Measurements from ENCODE around the gene GPC2.

- TF ChIP-seq CTCF (optimal IDR thresholded peaks at IDR 0.05 in 1 of 3, IDR thresholded peaks at IDR 0.05 in 1 of 3, conservative IDR thresholded peaks at IDR 0.05 in 1 of 3; ENCODE audit: extremely low read depth in 1 of 3, insufficient read depth in 2 of 3, low read length in 3 of 3) = peak in 1 of 3 experiments; percentile 32
- TF ChIP-seq EZH2 (IDR thresholded peaks at IDR 0.05; ENCODE audit: low read length) = no peak
Observed at GRCh38 chr7:100157334-100158228, 19.6 kb downstream of the GPC2 start.
